ENCODE measurements around the gene GABPB1.

The GABPB1 gene

GRCh38 chr15:50228866-50229265, 126.1 kb downstream of the GABPB1 start:
- no peak for ATAC-seq
- TF ChIP-seq PATZ1 (CRISPR knock-in tag; IDR thresholded peaks at IDR 0.05; ENCODE audit: borderline replicate concordance), result no peak
- no peak for TF ChIP-seq TSHZ2 (CRISPR knock-in tag; IDR thresholded peaks at IDR 0.05)
- no peak for TF ChIP-seq SNAI2 (CRISPR knock-in tag; IDR thresholded peaks at IDR 0.05)
- TF ChIP-seq ISL1 (CRISPR knock-in tag; IDR thresholded peaks at IDR 0.05), result no peak
- no peak for TF ChIP-seq OSR1 (CRISPR knock-in tag; IDR thresholded peaks at IDR 0.05)
- TF ChIP-seq PPARA (CRISPR knock-in tag; IDR thresholded peaks at IDR 0.05; ENCODE audit: borderline replicate concordance), result no peak
- no peak for TF ChIP-seq RARB (CRISPR knock-in tag; IDR thresholded peaks at IDR 0.05)
- no peak for TF ChIP-seq ZFP30 (CRISPR knock-in tag; IDR thresholded peaks at IDR 0.05)

GRCh38 chr15:50227076-50227475, 127.9 kb downstream of the GABPB1 start:
- no peak for ATAC-seq

GRCh38 chr15:50225938-50226337, 129.1 kb downstream of the GABPB1 start:
- no peak for ATAC-seq
- TF ChIP-seq ZC3H10 (CRISPR knock-in tag; IDR thresholded peaks at IDR 0.05) (no peak), RARB (CRISPR knock-in tag; IDR thresholded peaks at IDR 0.05) (no peak), OSR1 (CRISPR knock-in tag; IDR thresholded peaks at IDR 0.05) (no peak), ZFP30 (CRISPR knock-in tag; IDR thresholded peaks at IDR 0.05) (no peak), CSRNP3 (CRISPR knock-in tag; IDR thresholded peaks at IDR 0.05) (no peak), ZNF8 (CRISPR knock-in tag; IDR thresholded peaks at IDR 0.05) (no peak), ARNTL (CRISPR knock-in tag; IDR thresholded peaks at IDR 0.05; ENCODE audit: borderline replicate concordance, low read depth) (no peak), POU6F1 (CRISPR knock-in tag; IDR thresholded peaks at IDR 0.05; ENCODE audit: borderline replicate concordance, low read depth) (no peak), TOX (CRISPR knock-in tag; IDR thresholded peaks at IDR 0.05; ENCODE audit: borderline replicate concordance) (no peak)

More at GRCh38 chr15:50227076-50227475, 127.9 kb downstream of the GABPB1 start:
- TF ChIP-seq RARB (CRISPR knock-in tag; IDR thresholded peaks at IDR 0.05) (no peak), ESRRG (CRISPR knock-in tag; IDR thresholded peaks at IDR 0.05) (no peak), ZC3H10 (CRISPR knock-in tag; IDR thresholded peaks at IDR 0.05) (no peak), POU6F1 (CRISPR knock-in tag; IDR thresholded peaks at IDR 0.05; ENCODE audit: borderline replicate concordance, low read depth) (no peak), CREB5 (CRISPR knock-in tag; IDR thresholded peaks at IDR 0.05; ENCODE audit: low read depth) (no peak), OSR1 (CRISPR knock-in tag; IDR thresholded peaks at IDR 0.05) (no peak), TOX (CRISPR knock-in tag; IDR thresholded peaks at IDR 0.05; ENCODE audit: borderline replicate concordance) (no peak), ARNTL (CRISPR knock-in tag; IDR thresholded peaks at IDR 0.05; ENCODE audit: borderline replicate concordance, low read depth) (no peak), ZNF565 (CRISPR knock-in tag; conservative IDR thresholded peaks at IDR 0.05; ENCODE audit: low read depth) (no peak), PPARA (CRISPR knock-in tag; IDR thresholded peaks at IDR 0.05; ENCODE audit: borderline replicate concordance) (no peak), ISL1 (CRISPR knock-in tag; IDR thresholded peaks at IDR 0.05) (no peak), SNAI2 (CRISPR knock-in tag; IDR thresholded peaks at IDR 0.05) (no peak), ZNF70 (CRISPR knock-in tag; IDR thresholded peaks at IDR 0.05) (no peak), PATZ1 (CRISPR knock-in tag; IDR thresholded peaks at IDR 0.05; ENCODE audit: borderline replicate concordance) (no peak), GLIS3 (CRISPR knock-in tag; IDR thresholded peaks at IDR 0.05) (no peak)
